Inflammatory macrophage (primary cell): Measurements from ENCODE around the gene RASSF10.

Source experiments
- DNase-seq, 2 donors: peaks; one replicate each; pipeline ENCODE4 v3.0.0-alpha.2; 2020 to 2022
- total RNA-seq, 18 experiments: gene quantifications; one replicate each; lab custom pipeline; 2026; ENCODE audit warnings: mixed read lengths in 6 of 18, inconsistent platforms in 2 of 18; lab: John Stamatoyannopoulos, UW

RASSF10 gene
- total RNA-seq = 0 to 0.11 (median 0) reads per million in 18 experiments

DNA sequence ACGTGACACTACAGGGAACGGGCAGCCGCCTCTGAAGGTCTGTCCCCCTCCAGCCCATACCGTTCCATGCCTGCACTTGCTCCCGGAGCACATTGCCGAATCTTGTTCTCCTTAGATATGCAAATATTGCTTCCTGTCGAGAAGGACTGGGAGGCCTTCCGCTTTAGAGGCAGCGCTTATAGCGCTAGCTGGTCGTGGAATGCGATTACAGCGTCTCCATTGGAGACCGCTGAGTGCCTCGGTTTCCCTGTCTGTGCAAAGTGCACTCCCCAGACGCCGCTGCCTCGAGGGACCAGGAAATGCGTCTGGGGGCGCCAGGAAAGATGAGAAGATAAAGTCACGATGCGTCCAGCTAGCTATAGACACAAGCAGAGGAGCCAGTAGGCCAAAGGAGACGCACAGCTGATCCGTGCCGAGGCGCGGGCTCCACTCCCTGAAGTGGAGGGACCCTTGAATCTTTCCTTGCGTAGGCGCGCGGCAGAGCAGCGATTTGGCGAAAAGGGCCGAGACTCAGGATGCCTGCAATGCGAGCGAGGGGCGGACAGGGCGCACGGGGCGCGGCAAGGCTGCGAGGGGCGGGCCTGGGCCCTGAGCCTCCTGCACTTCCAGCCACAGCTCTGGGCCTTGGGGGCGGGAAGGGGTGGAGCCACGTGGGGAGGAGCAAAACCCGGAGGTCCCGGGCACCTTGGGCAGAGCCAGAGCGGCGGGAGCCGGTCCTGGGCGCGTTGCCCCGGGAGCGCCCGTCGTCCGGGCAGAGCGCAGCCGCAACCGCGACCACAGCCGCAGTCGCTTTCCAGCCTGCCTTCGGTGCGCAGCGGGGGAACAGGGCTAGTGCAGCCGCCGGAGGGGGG is at the start of gene RASSF10:
TSS of gene RASSF10 (plus strand) at position 692 of the 851 bp plus-strand sequence. CDS start 261 bp downstream, outside the sequence.
- DNase-seq = no peak

GRCh38 chr11:12961615-12962014 is 47.5 kb upstream of the RASSF10 start:
- DNase-seq = no peak

DNA sequence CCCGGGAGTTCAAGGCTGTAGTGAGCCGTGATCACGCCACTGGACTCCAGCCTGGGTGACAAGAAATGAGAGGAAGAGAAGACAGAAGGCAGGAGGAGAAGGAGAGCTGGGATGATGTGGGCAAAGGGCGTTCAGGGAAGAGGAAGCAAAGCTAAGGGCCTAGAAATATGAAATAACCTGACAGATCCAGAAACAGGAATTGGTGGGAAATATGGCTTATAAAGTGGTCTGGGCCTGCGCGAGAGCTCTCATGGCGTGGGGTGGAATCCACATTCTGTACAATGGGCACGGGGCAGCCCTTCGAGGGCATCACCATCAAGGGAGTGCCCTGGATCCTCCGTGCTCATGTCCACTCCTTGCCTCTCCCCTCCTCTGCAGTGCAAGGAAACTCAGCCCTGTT is 46.8 kb upstream of the RASSF10 start:
- DNase-seq = peak in 1 of 2 donors; percentile 7

DNA sequence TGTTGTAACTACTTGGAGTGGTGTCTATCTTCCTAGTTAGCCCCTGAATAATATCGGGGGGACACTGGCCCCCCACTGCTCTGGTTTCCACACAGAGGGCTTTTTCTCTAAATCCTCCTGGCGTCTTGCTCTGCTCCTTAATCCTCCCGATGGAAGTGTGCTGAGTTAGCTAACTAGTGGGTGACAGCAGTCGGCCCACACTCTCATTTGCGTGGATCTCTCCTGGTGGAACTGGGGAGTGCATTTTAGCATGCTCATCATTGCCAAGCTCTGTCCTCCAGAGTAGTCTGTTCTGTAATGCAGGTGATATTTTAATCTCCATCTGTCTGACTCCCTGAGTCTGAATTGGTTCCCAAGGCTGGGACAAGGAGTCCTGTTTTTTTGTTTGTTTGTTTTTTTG is 46.1 kb upstream of the RASSF10 start:
- DNase-seq = no peak

DNA sequence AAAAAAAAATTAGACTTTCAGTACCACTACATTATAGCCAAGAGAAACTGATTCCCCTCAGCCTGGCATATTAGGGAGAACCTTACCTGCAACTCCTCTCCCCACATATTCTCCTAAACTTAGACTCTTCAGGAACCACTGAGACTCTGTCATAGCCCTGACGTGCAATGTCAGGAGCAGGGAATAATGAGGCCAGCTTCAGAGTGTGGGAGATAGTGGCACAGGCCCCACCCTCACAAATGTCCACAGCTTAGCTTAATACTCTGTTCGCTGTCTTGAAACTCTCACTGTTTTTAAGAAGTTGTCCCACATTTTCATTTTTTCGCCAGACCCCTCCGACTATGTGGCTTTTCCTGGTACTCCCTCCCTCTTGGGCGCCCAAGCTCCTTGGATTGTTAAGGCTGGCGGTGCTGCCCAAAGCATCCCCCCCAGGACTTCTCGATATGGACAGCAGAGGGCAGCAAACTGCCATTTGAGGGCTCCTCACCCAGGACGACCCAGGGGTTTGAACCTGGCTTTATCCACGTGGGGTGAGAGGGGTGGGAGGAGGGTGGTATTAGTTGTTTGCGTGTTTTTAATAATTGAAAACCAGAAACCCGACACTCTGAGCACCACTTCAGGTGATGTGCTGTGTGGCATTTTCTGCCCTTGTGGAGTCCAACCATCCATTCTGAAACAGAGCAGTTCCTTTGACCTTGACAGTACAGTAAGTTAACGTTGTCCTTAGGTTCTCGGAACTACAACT is 45.2 kb upstream of the RASSF10 start:
- peak; percentile 44 to 62 for DNase-seq

- DNase-seq = no peak
Measured at GRCh38 chr11:12964650-12965049, 44.5 kb upstream of the RASSF10 start.

DNA sequence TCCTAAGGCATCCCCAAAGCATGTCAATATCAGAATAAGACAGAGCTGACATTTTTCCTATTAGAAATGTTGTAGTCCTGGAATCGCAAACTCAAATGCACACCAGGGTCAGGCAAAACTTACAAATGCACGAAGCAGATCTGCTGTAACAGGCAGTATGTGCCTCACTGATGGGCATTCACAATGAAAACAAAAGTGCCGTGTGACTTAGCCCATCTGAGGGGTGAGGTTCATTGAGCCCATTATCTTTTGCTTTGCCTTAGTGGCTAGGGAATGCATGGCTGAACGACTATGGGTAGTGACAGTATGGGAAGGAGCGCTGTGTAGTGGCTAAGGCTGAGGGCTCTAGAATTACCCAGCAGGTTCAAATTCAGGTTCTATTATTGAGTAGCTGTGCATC is 43.1 kb upstream of the RASSF10 start:
- no peak for DNase-seq

DNA sequence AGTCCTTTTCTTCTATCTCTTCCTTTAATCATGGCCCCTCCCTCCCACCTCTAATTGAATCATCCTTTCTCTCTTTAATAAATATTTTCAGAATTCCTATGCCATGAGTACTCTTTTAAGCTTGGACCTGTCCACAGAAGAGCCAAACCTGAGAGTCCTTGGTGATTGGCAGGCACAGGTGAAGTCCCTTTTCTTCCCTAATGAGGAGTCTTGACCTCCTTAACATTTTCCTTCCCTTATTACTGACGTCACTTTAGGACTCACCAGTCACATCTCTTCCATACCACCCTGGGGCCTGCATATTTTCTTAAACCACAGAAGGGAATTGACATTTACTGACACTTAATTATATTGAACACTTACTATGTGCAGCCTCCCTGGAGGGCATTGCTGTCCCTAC is 41.0 kb upstream of the RASSF10 start:
- no peak for DNase-seq

- no peak for DNase-seq
Measured at GRCh38 chr11:12968826-12969225, 40.3 kb upstream of the RASSF10 start.

DNA sequence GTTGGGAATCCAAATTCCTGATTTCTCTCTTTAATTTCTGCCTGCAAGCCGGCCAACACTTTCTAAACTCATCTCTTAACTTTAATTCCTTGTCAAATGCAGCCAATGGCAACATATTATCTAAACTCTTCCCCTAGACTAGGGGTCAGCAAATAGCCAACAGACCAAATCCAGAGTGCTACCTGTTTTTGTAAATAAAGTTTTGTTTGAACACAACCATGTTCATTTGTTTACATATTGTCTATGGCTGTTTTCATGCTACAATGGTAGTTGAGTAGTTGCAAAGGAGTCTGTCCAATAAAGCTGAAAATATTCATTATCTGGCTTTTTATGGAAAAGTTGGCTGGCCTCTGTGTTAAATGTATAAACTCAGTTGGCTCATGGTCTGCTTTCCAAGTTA is 37.2 kb upstream of the RASSF10 start:
- no peak for DNase-seq

GRCh38 chr11:12973528-12974181 is 35.5 kb upstream of the RASSF10 start:
- no peak for DNase-seq

DNA sequence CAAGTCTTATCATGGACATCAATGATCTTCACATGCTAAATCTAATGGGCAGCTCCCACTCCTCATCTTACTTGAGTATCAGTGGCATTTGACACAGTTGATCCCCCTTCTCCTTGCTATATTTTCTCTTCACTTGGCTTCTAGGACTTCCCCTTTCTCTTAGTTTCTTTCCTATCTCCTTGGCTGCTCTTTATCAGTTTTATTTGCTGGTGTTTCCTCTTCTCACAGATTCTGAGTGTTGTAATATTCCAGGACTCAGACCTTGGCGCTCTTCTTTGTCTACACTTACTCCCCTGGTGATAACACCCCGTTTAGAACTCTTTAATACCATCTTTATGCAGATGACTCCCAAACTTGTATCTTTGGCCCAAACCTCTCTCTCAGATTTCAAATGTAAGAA is 33.9 kb upstream of the RASSF10 start:
- DNase-seq = no peak

DNA sequence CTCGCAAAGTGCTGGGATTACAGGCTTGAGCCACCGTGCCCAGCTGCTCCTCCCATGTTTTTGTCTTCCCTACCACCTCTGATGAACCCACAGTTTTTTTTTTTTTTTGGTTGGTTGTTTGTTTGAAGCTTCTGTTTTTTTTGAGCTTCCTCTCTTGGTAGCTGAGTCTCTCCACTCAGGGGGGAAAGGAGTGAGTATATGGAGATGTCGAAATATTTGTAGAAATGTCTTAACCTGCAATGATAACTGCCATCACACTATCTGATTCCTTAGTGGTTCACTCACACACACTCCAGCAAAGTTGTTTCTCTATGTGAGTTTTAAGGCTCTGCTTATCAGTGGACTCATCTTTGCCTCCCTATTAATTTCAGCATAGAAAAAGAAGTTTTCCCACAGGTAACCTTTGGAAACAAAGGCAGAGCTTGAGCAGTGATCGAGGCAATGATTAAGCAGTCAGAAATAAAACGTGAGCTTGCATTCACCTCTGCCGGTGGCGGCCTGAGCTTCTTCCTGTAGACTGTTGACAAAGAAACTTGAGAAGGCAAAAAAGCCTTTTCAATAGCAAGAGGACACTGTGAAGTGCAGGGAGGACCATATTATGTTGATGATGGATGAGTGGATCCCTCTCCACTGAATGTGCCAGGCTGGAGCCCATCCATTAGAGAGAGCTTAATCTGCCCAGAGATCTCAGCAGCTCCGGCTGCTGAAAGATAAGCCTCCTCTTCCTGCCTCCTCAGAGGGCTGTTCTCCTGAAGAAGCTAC is 29.0 kb upstream of the RASSF10 start:
- DNase-seq = peak in 1 of 2 donors; percentile 36

DNA sequence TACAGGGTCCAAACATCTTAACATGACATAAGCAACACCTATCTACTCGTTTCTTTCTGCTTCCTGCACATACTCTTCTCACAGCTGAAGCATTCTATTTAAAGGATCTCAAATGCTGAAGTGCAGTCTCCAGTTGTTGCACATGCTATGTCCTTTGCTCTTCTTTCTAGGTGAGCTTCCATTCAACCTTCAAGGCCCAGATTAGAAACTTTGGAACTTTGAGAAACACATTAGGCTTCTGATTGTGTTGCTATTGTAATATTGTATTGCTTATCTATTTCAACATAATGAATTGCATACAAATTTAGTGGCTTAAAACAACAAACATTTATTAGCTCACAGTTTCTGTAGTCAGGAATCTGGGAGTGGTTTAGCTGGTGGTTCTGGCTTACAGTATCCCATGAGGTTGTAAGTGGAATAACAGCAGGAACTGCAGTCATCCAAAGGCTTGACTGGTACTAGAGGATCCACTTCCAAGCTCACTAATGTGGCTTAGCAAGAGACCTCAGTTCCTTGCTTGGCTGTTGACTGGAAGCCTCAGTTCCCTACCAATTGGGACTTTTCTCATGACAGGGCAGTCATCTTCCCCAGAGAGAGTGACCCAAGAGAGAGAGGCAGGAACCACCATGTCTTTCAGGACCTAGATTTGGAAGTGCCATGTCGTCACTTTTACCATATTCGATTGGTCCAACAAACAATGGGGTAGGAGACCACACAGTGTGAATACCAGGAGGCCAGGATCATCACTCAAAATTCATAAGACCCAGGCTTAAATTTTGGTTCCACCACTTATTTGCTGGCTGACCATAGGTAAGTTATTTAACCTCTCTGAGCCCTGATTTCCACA is 27.2 kb upstream of the RASSF10 start:
- no peak for DNase-seq

DNA sequence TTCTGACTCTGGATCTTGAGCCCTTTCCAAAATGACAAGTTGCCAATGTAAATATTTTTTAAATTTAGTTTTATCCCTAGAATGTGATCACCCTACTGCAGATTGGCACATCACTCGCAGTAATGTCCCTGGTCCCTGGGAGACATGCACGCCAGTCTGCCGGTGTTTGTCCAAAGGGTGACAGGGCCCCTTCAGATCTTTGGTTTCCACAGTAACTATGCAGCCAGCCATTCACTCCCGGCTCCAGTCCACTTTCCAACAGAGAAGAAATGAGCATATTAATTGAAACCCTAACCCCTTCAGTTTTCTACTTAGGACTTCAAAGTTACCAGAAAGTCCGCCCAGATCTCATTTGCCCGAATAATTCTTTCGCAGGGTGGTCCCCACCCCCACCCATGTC is 25.8 kb upstream of the RASSF10 start:
- no peak for DNase-seq

DNA sequence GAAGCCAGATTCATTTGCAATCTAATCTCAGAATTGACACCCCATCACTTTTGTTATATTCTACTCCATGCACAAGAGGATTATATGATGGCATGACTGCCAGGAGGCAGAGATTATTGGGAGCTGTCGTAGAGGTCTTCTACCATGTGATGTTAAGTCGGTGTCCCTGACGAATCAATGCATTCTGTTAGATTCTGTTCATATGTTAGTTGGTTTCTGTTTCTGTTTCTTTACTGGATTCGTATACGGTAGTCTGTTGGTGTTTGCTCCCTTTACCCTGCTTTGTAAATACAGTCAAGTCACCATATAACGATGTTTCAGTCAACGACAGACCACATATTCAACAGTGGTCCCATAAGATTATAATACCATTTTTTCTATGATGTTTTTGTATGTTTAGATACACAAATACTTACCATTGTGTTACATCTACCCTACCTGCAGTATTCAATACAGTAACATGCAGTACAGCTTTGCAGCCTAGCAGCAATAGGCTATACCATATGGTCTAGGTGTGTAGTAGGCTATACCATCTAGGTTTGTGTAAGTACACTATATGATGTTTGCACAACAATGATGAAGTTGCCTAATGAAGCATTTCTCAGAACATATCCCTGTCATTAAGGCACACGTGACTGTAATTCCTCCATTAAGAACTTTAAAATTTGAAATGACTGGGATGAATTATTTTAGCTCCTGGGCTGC is 22.8 kb upstream of the RASSF10 start:
- no peak for DNase-seq

GRCh38 chr11:12989428-12990161 is 19.5 kb upstream of the RASSF10 start:
- DNase-seq = peak in 1 of 2 donors; percentile 24

DNA sequence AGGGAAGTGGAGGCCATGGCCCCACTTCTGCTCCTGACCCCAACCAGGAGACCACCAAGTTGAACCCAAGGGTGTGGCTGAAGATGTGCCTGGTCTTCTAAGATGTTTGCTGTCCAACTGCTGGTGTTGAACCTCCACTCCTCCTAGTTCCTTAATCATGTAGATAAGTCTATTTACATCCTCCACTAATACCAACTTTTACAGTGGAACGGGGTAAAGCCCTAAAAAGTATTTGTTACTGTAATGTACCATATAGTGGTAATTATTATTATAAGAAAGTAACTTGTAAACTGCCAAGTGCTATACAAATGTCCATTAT is 19.0 kb upstream of the RASSF10 start:
- no peak for DNase-seq

DNA sequence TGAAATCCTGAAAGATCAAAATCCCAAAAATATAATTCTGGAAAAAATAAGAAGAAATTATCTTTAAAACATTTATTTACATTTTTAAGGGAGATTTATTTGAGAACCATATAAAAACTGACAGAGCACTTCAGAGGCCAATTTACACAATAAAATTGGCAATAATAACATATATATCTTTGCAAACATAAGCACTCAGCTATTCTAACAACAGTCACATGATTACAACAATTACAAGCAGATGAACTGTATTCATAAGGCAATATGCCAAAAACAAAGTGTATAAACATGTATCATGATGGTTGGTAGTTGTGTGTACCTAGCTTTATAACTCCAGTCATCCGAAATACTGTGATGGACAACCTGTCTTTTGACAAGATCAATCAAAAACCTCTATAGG is 17.7 kb upstream of the RASSF10 start:
- DNase-seq = no peak

DNA sequence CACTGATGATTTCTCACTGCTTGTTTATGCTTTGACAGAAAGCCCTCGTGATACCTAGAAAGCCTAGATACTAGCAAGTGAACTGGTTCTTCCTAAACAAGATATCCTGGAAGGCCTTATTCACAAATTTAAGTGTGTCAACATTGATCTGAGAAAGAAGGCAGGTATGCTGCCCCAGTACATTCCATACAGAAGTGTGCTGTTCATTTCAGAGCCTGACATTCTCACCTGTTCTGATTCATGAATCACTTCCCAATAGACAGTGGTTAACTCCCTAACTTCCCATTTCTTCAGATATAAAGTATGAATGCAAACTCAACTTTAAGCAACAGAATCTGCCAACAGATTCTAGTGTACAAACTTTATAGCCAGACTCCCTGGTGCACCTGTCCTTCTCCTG is 15.5 kb upstream of the RASSF10 start:
- DNase-seq = no peak
